VCaP (cell line): ENCODE measurements around the gene LYL1.

Experiments used
- H3K27ac ChIP-seq: fragments of 450-650 bp; 2 replicates; pipeline ENCODE4 v1.5.1; 2017
- CTCF ChIP-seq: fragments of 450-650 bp; conservative IDR thresholded peaks from 2 replicates; pipeline ENCODE4 v1.5.1; 2017; ENCODE audit warnings: mild to moderate bottlenecking, moderate library complexity

LYL1 gene

GRCh38 chr19:13066933-13067807 is 35.5 kb downstream of the LYL1 start:
- no peak for TF ChIP-seq CTCF
- peak overlapping the region; percentile 20; the same call in 1 of the 2 replicates for H3K27ac ChIP-seq

- peak overlapping the region; percentile 78 for H3K27ac ChIP-seq
- no peak for TF ChIP-seq CTCF
Measured at GRCh38 chr19:13066226-13066625, 36.4 kb downstream of the LYL1 start.

GRCh38 chr19:13064092-13064489 is 38.6 kb downstream of the LYL1 start:
- TF ChIP-seq CTCF = no peak
- H3K27ac ChIP-seq = peak overlapping the region; percentile 78; the same call in 1 of the 2 replicates

GRCh38 chr19:13063461-13064091 is 39.1 kb downstream of the LYL1 start:
- H3K27ac ChIP-seq = peak overlapping the region; percentile 78
- TF ChIP-seq CTCF = no peak

GRCh38 chr19:13062317-13062716 is 40.3 kb downstream of the LYL1 start:
- TF ChIP-seq CTCF = no peak
- H3K27ac ChIP-seq = peak overlapping the region; percentile 78

- TF ChIP-seq CTCF = peak; percentile 95
- H3K27ac ChIP-seq = peak overlapping the region; percentile 78
Measured at GRCh38 chr19:13060964-13061927, 41.4 kb downstream of the LYL1 start.
